MM.1S (cell line): ENCODE measurements around the gene TPK1.

Experiments
- EZH2 ChIP-seq: fragments of 300-600 bp; sonication (generic); optimal IDR thresholded peaks from 2 replicates; pipeline ENCODE3; 2017; ENCODE audit warnings: low read depth, mild to moderate bottlenecking, antibody characterized with exemption, low read length, mixed read lengths
- TF ChIP-seq, protein P1 (sequence below): fragments of 300-600 bp; sonication (generic); IDR thresholded peaks from 2 replicates; pipeline ENCODE4 v1.5.1; 2016; ENCODE audit warnings: antibody characterized with exemption, low read length, mixed read lengths

DNA sequence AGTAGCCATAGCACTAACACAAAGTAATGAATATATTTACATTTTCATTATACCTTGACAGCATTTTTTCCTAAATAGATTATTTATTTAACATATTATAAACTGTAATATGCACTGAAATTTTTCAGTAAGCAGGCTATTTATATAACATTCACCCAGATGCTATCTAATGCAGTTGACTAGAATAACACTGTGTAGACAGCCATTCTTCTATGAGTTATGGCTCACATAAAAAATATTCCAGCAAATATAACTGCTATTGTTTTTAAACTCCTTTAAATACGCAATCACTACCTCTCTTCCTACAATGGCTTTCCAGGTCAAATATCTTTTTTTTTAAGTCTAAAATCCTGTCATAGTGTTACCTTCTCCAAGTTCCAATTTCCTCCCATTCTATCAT, 21.6 kb downstream of the TPK1 start:
- TF ChIP-seq, protein P1, sequence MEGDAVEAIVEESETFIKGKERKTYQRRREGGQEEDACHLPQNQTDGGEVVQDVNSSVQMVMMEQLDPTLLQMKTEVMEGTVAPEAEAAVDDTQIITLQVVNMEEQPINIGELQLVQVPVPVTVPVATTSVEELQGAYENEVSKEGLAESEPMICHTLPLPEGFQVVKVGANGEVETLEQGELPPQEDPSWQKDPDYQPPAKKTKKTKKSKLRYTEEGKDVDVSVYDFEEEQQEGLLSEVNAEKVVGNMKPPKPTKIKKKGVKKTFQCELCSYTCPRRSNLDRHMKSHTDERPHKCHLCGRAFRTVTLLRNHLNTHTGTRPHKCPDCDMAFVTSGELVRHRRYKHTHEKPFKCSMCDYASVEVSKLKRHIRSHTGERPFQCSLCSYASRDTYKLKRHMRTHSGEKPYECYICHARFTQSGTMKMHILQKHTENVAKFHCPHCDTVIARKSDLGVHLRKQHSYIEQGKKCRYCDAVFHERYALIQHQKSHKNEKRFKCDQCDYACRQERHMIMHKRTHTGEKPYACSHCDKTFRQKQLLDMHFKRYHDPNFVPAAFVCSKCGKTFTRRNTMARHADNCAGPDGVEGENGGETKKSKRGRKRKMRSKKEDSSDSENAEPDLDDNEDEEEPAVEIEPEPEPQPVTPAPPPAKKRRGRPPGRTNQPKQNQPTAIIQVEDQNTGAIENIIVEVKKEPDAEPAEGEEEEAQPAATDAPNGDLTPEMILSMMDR = no peak
- no peak for TF ChIP-seq EZH2
